Astrocyte of the cerebellum (primary cell): ENCODE measurements around the gene FAM13B.
A peak's percentile ranks its signal among the peaks of the same experiment; 100 is the strongest.
"Not testable (repeated sequence)": the region's sequence is repeated elsewhere in the genome, so short reads cannot be mapped to it uniquely, and the experiment has no call there.

Source experiments
- DNase-seq: peaks from one replicate; pipeline ENCODE4 v3.0.0-alpha.2; 2011; ENCODE audit warnings: low read depth
- H3K4me3 ChIP-seq: 2 replicates; pipeline ENCODE4 v1.5.1; 2011; ENCODE audit warnings: mild to moderate bottlenecking, low read depth, low read length, moderate library complexity
- CTCF ChIP-seq: IDR thresholded peaks from 2 replicates; pipeline ENCODE4 v1.5.1; 2012; ENCODE audit warnings: low read length, low read depth, moderate library complexity, mild to moderate bottlenecking; ENCODE audit errors: missing control alignments
- in situ Hi-C: cut with HindIII; loops from 2 replicates; pipeline ENCODE4 v1.10.0; 2017; ENCODE audit warnings: low sequenced_read_pairs

Gene FAM13B

GRCh38 chr5:138051441-138052296 lies 18.8 kb upstream of the FAM13B start:
- in situ Hi-C loops: no loop called here
- no peak for TF ChIP-seq CTCF
- no peak overlapping the region for H3K4me3 ChIP-seq
- no peak for DNase-seq

- in situ Hi-C loops, DNase-seq, H3K4me3 ChIP-seq: not testable (repeated sequence)
Measured at GRCh38 chr5:138045283-138045682, 12.4 kb upstream of the FAM13B start.

GRCh38 chr5:138038826-138039225 lies 5.9 kb upstream of the FAM13B start:
- in situ Hi-C loops: no loop called here
- H3K4me3 ChIP-seq: no peak overlapping the region
- no peak for TF ChIP-seq CTCF
- DNase-seq: no peak

- in situ Hi-C loops: no loop called here
- DNase-seq: no peak
- H3K4me3 ChIP-seq: no peak overlapping the region
- no peak for TF ChIP-seq CTCF
Measured at GRCh38 chr5:138037907-138038633, 5.2 kb upstream of the FAM13B start.

GRCh38 chr5:138037271-138037670 lies 4.4 kb upstream of the FAM13B start:
- TF ChIP-seq CTCF: no peak
- DNase-seq: no peak
- in situ Hi-C loops: no loop called here

GRCh38 chr5:138035605-138036537 lies 3.0 kb upstream of the FAM13B start:
- TF ChIP-seq CTCF: peak; percentile 85
- peak; percentile 81 for DNase-seq
- H3K4me3 ChIP-seq: no peak overlapping the region
- in situ Hi-C loops: no loop called here

More at GRCh38 chr5:138037271-138037670, 4.4 kb upstream of the FAM13B start:
- H3K4me3 ChIP-seq: no peak overlapping the region
